Measurements from ENCODE around the gene DECR2.
"Not testable (repeated sequence)": the region's sequence is repeated elsewhere in the genome, so short reads cannot be mapped to it uniquely, and the experiment has no call there.

Gene DECR2

GRCh38 chr16:405548-406506 lies 4.1 kb downstream of the DECR2 start:
- no peak for DNase-seq

GRCh38 chr16:407253-407652 lies 5.6 kb downstream of the DECR2 start:
- DNase-seq: no peak

DNA sequence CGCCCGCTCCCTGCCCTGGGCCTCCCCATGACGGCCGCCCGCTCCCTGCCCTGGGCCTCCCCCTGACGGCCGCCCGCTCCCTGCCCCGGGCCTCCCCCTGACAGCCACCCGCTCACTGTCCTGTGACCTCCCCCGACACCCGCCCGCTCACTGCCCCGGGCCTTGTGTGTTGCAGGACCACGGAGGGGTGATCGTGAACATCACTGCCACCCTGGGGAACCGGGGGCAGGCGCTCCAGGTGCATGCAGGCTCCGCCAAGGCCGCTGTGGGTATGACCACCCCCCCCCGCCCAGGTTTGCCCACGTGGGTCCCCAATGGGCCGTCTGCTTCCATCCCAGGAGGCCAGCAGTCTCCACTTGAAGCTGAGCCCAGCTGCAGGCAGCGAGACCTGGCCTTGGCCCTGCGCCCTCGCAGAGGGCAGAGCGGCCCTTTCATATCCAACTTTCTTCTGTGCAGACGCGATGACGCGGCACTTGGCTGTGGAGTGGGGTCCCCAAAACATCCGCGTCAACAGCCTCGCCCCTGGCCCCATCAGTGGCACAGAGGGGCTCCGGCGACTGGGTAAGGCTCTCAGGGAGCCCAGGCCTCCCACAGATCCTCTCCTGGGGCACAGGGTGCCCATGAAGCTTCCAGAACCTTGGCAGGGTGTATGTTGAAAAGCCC lies 9.0 kb downstream of the DECR2 start:
- no peak for DNase-seq

DNA sequence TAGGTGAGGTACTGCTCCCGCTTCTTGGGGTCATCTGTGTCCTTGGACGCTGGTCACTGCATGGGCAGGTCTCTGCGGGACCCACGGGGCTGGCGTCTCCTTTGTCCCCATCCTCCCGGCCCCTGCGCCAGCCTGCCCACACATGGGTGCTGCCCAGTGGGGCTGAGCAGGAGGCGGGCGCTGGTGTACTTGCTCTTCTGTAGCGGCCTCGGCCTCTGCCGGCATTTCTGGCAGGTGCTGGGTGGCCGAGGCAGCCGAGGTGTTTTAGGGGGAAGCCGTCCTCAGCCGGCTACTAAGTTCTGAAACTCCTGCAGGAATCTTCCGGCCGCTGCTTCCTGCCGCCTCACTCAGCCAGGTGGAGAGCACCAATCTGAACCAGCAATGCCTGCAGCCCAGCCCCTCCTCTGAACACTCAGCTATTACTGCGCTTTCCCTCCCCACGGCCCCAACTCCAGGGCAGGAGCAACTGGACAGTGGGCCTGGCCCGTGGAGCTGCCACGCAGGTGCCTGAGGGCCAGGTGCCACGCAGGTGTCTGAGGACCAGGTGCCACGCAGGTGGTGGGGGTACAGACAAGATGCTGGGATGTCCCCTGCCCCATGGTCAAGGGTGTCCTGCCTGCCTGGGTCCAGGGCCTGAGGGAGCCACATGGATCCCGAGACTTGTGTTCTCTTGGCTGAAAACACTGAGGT lies 10.0 kb downstream of the DECR2 start:
- no peak for DNase-seq

GRCh38 chr16:414395-415169 lies 12.9 kb downstream of the DECR2 start:
- DNase-seq: no peak

- not testable (repeated sequence) for DNase-seq
Observed at GRCh38 chr16:415170-415498, 13.4 kb downstream of the DECR2 start.

GRCh38 chr16:422179-422578 lies 20.5 kb downstream of the DECR2 start:
- DNase-seq: not testable (repeated sequence)

- DNase-seq: peak; percentile 33
Observed at GRCh38 chr16:424033-424622, 22.4 kb downstream of the DECR2 start.

GRCh38 chr16:424623-425081 lies 23.0 kb downstream of the DECR2 start:
- DNase-seq: peak; percentile 8

GRCh38 chr16:425082-425718 lies 23.5 kb downstream of the DECR2 start, which contains the start of gene RAB11FIP3:
RAB11FIP3 (plus strand) TSS chr16:425649; CDS start chr16:426007, 358 bp downstream.
- DNase-seq: peak; percentile 61

DNA sequence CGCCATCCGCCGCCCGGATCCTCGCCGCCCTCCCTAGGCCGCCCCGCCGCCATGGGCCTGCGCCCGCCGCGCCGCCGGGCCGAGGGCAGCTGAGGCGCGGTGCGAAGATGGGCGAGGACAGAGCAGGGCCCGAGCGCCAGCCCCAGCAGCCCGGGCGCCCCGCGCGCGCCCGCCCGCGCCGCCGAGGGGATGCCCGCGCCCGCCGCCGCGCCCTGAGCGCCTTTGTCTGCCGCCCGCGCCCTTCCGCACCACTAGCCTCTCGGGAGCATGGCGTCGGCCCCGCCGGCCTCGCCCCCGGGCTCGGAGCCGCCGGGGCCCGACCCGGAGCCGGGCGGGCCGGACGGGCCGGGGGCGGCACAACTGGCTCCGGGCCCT lies 24.0 kb downstream of the DECR2 start:
- peak; percentile 11 for DNase-seq

DNA sequence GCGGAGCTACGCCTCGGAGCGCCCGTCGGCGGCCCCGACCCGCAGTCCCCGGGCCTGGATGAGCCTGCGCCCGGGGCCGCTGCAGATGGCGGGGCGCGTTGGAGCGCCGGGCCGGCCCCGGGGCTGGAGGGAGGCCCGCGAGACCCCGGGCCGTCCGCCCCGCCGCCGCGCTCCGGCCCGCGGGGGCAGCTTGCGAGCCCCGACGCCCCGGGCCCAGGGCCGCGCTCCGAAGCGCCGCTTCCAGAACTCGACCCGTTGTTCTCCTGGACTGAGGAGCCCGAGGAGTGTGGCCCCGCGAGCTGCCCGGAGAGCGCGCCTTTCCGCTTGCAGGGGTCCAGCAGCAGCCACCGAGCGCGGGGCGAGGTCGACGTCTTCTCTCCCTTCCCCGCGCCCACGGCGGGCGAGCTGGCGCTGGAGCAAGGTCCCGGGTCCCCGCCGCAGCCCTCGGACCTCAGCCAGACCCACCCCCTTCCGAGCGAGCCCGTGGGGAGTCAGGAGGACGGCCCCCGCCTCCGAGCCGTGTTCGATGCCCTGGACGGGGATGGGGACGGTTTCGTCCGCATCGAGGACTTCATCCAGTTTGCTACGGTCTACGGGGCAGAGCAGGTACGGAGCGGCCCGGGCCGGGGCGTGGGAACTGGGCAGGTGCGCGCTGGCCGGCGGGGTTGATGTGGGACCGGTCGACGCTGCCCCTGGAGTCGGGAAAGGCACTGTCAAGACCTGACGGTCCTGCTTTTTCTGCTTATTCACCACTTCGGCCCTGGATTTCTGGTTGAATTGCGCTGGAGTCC lies 24.6 kb downstream of the DECR2 start:
- no peak for DNase-seq

- DNase-seq: no peak
Observed at GRCh38 chr16:426906-427249, 25.2 kb downstream of the DECR2 start.

DNA sequence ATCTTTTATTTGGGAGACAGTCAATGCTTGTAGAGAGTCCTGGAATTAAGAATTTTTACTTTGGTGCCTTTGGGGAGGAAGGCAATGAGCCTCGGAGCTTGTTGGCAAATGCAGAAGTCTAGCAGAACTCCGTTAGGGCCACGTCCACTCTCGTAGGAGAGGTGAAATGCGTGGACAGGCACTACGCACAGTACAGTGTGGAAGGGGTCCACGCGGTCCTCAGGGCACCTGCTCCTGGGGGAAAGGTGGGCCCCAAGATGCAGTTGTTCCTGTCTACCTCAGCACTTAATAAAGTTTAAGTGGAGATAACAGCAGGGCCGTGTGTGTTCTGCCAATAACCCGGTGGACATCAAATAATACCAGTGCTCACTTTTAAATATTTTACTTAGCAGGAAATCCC lies 25.6 kb downstream of the DECR2 start:
- DNase-seq: no peak

DNA sequence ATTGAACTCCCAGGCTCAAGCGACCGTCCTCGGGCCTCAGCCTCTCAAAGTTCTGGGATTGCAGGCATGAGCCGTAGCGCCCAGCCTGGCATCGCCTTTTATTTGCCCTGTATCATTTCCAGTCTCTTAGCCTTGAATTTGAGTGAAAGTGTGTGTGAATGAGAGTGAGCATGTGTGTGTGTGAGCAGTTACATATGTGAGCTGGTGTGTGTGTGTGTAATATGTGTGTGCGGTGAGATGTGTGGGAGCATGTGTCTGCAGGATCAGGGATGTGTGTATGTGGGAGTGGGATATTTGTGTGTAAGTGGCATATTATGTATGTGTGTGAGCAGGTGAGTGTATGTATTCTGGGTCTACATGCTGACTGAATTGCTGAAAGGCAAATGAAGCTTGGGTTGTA lies 29.2 kb downstream of the DECR2 start:
- no peak for DNase-seq

DNA sequence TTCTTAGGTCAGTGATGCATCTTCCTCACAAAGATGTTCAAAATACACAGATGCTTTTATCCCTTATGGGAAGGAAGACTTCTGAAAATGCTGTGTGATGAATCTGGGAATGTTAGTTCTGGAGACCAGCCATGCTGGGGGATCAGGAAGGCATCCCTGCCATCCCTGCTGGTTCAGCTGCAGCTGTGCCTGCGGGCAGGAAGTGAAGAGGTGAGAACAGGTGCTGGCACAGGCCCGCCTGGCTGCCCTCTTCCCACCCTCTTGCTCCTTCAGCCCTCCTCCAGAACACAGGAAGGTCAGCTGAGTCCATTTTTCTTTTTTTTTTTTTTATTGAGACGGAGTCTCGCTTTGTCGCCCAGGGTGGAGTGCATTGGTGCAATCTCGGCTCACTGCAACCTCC lies 38.9 kb downstream of the DECR2 start:
- no peak for DNase-seq

DNA sequence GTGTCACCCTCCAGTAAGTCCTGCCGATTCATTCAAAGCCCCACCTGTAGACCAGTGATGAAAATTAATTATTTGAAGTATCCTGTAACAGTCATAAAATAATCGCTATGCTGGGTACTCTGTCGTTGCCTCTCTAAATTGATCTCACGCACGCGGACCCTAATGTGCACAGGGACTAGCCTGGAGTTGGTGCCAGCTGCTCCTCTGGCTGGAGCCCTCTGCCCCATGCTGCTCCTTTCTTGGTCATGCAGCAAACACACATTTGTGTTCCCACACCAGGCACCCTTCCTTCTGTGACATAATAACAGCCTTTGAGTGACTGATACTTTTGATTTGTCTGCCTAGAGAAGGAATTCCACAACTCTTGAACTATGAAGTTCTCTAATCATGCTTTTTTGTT lies 39.8 kb downstream of the DECR2 start:
- DNase-seq: no peak

DNA sequence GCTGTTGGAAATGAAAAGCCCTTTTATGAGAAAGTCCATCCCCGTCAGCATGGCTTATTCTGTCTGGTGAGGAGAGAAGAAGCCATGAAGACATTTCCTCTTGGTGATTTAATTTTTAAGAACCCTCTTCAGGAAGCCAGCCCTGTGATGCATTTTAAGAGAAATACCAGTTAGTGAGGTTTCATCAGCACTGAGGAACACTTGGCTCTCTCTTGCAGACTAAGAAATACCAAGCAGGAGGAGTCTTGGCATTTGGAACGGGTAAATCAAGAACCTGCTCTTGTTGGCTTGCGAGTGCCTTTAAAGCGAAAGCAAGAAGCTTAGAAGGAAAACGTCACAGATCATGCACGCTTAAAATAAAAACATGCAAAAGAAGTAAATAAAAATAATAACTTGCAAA lies 41.3 kb downstream of the DECR2 start:
- DNase-seq: no peak

DNA sequence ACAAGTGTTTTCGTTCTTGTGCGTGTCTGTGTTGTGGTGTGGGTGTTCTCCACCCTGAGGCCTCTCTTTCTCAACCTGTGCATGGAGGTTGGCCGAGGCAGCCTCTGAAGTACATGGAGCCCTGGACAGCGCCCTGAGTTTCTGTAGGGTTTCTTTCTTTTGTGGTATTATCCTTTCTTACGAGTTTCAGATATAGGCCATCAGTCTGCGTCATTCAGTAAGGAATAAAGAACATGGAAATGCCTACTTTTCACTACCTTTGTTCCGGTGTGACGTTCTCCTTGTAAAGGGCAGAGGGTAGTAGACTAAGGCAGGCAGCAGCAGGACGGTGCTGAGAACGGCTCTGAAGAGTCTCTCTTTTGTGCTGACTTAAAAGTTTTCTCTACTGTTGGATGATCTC lies 42.3 kb downstream of the DECR2 start:
- no peak for DNase-seq

DNA sequence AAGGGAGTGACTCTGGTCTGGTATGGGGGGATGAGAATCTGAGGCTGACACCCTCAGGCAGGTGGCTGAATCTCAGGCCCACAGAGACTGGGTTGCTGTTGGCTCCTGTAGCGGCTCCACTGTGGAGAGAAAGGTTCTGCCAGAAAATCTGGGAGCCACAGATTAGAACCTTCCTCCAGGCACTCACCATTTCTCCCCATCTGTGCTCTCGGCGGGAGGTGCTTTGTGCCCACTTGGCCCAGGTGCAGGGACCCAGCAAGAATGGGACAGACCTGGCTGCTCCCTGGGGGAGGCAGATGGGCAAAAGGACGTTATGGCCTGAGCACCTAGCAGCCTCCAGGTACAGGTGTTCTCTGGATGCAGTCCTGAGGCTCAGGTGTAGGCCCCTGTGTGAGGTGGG lies 43.9 kb downstream of the DECR2 start:
- DNase-seq: no peak

DNA sequence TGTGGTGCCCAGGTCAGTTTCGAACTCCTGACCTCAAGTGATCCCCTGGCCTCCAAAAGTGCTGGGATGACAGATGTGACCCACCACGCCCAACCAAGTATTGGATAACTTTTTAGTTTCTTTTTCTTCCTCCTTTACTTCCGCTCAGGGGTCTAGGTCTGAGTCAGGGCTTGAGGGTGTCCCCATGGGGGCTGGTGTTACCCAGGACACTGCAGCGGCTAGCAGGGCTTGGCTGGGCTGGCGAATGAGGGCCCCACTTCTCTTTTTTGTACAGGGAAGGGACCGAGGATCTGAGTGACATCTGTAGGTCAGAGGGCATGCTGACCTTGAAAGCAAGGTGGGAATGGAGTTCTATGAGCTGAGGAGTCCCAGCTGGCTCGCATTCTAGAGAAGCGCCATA lies 48.7 kb downstream of the DECR2 start:
- DNase-seq: peak; percentile 46

All from inflammatory macrophage treated with lipopolysaccharide for 4 hours (primary cell).